ENCODE measurements around the gene GPR151. TPM values are rescaled to one million over a fixed set of nuclear protein-coding genes. Genes with fewer than 3 reads are reported as not detected.

The GPR151 gene
- total RNA-seq, 1 experiment from 2014 or later = not detected

GRCh38 chr5:146549615-146550014 is 33.6 kb upstream of the GPR151 start:
- ChIA-PET CTCF (no interaction called here), POLR2A (no interaction called here)
- Histone ChIP-seq H3K4me3 (ENCODE audit: low read depth in 2 of 2, low read length in 2 of 2) (no peak overlapping the region), H3K4me1 (ENCODE audit: control insufficient read depth, insufficient read depth, low read length) (no peaks in the 10 kb centered on the region), H3K36me3 (ENCODE audit: control insufficient read depth, insufficient read depth, low read length) (no peaks in the 10 kb centered on the region), H3K27ac (ENCODE audit: low read length) (no peak overlapping the region), H3K9me3 (ENCODE audit: control insufficient read depth, insufficient read depth, low read depth, low read length) (no peaks in the 10 kb centered on the region), H3K27me3 (ENCODE audit: control insufficient read depth, insufficient read depth, low read length) (no peaks in the 10 kb centered on the region)
- ATAC-seq = no peak
- no peak for TF ChIP-seq CTCF (IDR thresholded peaks at IDR 0.05)
- no peak for TF ChIP-seq REST (IDR thresholded peaks at IDR 0.05; ENCODE audit: insufficient read depth in 1 of 2, low read depth in 2 of 2, low read length in 1 of 2)
- no peak for TF ChIP-seq POLR2AphosphoS5 (IDR thresholded peaks at IDR 0.05; ENCODE audit: low read depth, low read length)
- TF ChIP-seq TCF7L2 (IDR thresholded peaks at IDR 0.05; ENCODE audit: low read depth, low read length) = no peak
- TF ChIP-seq SIN3A (IDR thresholded peaks at IDR 0.05; ENCODE audit: borderline replicate concordance, insufficient read depth, low read depth, low read length) = no peak
- in situ Hi-C loops (cut with HindIII; ENCODE audit: low pct_unique_long_range_greater_than_20kb, low sequenced_read_pairs) = loop anchor here (25.0 kb wide), 1 partner anchor 813 kb away; no protein-coding TSS in a partner anchor
- no TSS peak for BruUV-seq (replicated peaks)
- intact Hi-C loops (cut with micrococcal nuclease; ENCODE audit: unreplicated experiment) = no loop called here
- DNase-seq (ENCODE audit: low read depth, low spot score) = no peak

- Histone ChIP-seq H3K4me1 (ENCODE audit: control insufficient read depth, insufficient read depth, low read length) (no peaks in the 10 kb centered on the region), H3K27ac (ENCODE audit: low read length) (no peak overlapping the region), H3K36me3 (ENCODE audit: control insufficient read depth, insufficient read depth, low read length) (no peaks in the 10 kb centered on the region), H3K4me3 (ENCODE audit: low read depth in 2 of 2, low read length in 2 of 2) (no peak overlapping the region), H3K27me3 (ENCODE audit: control insufficient read depth, insufficient read depth, low read length) (no peaks in the 10 kb centered on the region), H3K9me3 (ENCODE audit: control insufficient read depth, insufficient read depth, low read depth, low read length) (no peaks in the 10 kb centered on the region)
- in situ Hi-C loops (cut with HindIII; ENCODE audit: low pct_unique_long_range_greater_than_20kb, low sequenced_read_pairs) (loop anchor here (25.0 kb wide), 1 partner anchor 813 kb away; no protein-coding TSS in a partner anchor), intact Hi-C loops (cut with micrococcal nuclease; ENCODE audit: unreplicated experiment) (no loop called here)
- TF ChIP-seq TCF7L2 (IDR thresholded peaks at IDR 0.05; ENCODE audit: low read depth, low read length) (no peak), CTCF (IDR thresholded peaks at IDR 0.05) (no peak), POLR2AphosphoS5 (IDR thresholded peaks at IDR 0.05; ENCODE audit: low read depth, low read length) (no peak), REST (IDR thresholded peaks at IDR 0.05; ENCODE audit: insufficient read depth in 1 of 2, low read depth in 2 of 2, low read length in 1 of 2) (no peak), SIN3A (IDR thresholded peaks at IDR 0.05; ENCODE audit: borderline replicate concordance, insufficient read depth, low read depth, low read length) (no peak)
- CTCF ChIA-PET = no interaction called here
- BruUV-seq (replicated peaks) = no TSS peak
- DNase-seq (ENCODE audit: low read depth, low spot score) (no peak), ATAC-seq (no peak)
- POLR2A ChIA-PET = no interaction called here
Observed at GRCh38 chr5:146548781-146549449, 32.9 kb upstream of the GPR151 start.
